SIG-M5 treated with dmso at 0.1 percent for 504 hours (cell line): ENCODE measurements around the gene CDC42EP4.
"Not testable (repeated sequence)": the region's sequence is repeated elsewhere in the genome, so short reads cannot be mapped to it uniquely, and the experiment has no call there.

Source experiments
- DNase-seq: peaks from one replicate; lab custom pipeline; 2025; ENCODE audit not compliant: unreplicated experiment; lab: John Stamatoyannopoulos, UW

CDC42EP4 gene

GRCh38 chr17:73323409-73324159 is 11.8 kb upstream of the CDC42EP4 start:
- no peak for DNase-seq

GRCh38 chr17:73320601-73321264 is 8.9 kb upstream of the CDC42EP4 start:
- DNase-seq, result no peak

DNA sequence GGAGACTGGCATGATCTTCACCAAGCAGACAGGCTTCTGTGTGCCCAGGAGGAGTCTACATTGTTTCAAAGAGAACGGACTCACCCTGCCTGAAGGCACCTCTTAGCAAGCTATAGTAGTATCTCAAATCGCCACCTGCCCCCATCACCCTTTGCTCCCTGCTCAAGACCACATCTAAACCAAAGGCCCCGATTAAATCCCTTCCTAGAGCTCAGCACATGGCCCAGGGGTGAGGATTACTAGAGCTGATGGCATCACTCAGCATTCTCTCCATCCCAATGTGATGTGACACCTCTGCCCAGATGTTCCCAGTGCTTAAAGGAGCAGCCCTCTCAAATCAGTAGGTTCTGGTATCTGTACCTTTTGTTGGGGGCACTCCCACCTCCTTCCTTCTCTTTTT is 8.0 kb upstream of the CDC42EP4 start:
- no peak for DNase-seq

- no peak for DNase-seq
Observed at GRCh38 chr17:73318836-73319235, 7.0 kb upstream of the CDC42EP4 start.

- no peak for DNase-seq
Observed at GRCh38 chr17:73318427-73318813, 6.6 kb upstream of the CDC42EP4 start.

DNA sequence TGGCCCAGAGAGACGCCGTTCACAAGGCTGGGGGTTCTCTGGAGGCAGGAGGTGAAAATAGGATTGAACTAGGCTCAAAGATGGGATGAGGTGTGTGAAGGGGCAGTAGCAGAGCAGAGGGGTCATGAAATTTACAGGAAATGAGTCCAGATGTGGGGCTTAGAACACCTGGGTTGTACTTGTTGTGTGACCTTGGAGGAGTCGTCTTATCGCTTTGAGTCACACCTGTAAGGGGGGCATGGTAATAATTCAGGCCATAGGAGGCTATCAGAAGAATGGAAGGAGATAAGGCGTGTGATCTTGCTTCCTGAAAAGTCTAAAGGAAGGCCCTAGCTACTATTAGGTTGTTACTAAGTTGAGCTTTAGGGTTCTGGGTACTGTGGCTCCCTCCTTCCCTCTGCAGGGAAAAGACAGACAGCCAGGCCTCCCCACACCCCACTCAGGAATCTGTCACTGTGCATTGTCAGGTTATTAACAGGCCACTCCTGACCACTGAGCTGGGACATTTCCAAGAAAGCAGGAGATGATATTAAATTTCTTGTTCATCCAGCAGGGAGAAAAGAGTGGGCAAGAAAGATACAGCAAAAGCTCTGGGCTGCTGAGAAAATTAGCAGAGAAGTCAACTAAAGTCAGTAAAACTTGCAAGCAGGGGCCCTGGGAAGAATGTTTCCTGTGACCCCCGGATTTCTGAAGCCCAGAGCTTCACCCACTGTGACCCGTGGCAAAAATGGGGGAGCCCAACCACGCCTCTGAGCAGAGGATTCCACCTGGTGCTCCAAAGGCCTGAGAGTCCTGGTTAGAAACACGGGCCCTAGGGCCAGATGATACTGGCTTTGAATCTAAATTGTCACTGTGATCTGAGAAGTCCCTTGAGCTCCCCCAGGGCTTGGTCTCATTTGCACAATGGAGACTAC is 6.0 kb upstream of the CDC42EP4 start:
- no peak for DNase-seq

DNA sequence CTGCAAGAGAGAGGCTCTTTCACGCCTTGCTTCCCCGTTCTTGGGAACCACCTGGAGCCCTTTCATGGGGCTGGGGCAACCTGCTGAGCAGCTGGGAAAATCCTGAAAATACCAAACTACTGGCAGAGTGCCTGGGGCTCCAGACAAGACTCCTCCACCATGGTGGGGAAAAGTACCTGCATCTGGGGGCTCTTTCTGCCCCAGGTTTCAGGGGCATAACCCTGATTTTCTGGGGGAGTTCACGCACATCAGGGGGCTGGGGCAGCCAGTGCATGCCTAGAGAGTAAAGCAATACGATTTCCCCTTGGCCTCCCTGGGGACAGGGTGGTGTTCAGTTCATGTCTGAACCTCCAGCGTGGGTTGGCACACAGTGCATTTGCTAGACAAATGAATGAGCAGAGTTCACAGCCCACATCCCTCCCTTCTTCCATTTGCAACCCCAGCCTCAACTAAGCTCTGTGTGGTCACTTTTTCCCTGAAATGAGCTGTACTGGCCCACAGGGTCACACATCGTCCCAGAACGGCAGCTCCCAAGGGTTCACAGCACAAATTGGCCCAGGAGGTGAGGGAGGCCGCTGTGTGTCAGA is 5.2 kb upstream of the CDC42EP4 start:
- DNase-seq, result no peak

DNA sequence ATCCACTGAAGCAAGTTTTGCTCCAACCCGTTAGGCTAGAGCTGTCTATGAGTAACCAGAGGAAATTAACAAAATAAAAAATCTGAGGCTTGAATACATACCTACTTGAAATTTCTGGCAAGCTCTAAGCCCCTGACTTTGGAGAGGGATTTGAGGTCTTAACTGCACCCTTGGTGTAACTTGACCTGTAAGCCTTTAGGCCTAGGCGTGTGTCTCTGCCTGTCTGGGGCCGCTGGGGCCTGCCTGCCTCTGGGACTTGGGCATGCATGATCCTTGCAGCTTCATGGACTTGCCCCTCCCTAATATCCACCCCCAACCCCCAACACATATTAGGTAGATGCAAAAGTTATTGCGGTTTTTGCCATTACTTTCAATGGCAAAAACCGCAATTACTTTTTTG is 3.7 kb upstream of the CDC42EP4 start:
- no peak for DNase-seq

DNA sequence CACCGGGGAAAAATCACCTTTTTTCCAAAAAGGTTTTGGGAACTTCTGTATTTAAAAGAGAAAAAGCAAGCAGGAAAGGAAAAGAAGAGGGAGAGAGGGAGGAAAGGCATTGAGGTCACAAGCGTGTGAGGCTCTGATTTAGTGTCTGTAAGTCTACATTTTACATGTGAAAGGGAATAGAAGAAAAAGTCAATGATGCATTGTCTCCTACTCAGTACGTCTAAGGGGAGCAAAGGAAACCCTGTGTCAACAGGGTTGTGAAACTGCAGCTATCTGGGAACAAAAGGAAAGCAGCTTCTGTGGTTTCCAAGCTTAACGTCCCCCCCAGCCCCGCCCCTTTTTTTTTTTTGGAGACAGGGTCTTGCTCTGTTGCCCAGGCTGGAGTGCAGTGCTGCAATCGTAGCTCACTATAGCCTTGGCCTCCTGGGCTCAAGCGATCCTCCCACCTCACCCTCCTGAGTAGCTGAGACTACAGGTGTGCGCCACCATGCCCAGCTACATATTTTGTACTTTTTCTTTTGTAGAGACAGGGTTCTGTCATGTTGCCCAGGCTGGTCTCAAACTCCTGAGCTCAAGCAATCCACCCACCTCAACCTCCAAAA is 1.8 kb upstream of the CDC42EP4 start:
- DNase-seq, result no peak

DNA sequence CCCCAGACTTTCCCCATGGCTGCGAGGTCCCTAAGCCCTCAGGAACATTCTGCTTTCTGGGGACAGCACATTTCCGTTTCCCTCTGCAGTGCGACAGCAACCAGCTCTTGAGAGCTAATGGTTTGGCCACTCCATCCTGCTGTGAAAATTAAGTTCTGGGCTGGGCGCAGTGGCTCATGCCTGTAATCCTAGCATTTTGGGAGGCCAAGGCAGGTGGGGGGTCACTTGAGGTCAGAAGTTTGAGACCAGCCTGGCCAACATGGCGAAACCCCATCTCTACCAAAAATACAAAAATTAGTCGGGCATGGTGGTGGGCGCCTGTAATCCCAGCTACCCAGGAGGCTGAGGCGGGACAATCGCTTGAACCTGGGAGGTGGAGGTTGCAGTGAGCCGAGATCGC is 1.1 kb upstream of the CDC42EP4 start:
- DNase-seq, result not testable (repeated sequence)

DNA sequence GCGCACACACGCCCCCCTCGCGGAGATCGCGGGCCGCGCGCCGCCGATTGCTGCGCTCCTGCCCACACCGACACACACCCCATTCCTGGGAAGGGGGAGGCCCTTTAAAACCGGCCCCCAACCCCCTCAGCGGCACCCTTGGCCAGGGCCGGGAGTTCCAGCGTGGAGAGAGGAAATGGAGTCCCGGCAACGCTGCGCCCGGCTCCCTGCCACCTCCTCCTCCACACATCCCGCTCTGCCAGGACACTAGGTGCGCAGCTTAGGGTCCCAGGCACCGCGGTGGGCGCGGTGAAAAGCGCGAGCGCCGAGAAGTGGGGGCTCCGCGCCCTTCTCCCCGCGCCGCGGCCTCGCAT is 397 bp downstream of the CDC42EP4 start:
- no peak for DNase-seq

GRCh38 chr17:73309727-73310596 is 1.8 kb downstream of the CDC42EP4 start:
- no peak for DNase-seq

DNA sequence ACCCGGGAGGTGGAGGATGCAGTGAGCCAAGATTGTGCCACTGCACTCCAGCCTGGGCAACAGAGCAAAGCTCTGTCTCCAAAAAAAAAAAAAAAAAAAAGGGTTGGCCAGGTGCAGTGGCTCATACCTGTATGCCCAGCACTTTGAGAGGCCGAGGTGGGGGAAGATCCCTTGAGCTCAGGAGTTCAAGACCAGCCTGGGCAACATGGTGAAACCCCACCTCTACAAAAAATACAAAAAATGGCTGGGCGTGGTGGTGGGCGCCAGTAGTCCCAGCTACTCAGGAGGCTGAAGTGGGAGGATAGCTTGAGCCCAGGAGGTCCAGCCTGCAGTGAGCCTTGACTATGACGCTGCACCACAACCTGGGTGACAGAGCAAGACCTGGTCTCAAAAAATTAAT is 2.8 kb downstream of the CDC42EP4 start:
- not testable (repeated sequence) for DNase-seq

DNA sequence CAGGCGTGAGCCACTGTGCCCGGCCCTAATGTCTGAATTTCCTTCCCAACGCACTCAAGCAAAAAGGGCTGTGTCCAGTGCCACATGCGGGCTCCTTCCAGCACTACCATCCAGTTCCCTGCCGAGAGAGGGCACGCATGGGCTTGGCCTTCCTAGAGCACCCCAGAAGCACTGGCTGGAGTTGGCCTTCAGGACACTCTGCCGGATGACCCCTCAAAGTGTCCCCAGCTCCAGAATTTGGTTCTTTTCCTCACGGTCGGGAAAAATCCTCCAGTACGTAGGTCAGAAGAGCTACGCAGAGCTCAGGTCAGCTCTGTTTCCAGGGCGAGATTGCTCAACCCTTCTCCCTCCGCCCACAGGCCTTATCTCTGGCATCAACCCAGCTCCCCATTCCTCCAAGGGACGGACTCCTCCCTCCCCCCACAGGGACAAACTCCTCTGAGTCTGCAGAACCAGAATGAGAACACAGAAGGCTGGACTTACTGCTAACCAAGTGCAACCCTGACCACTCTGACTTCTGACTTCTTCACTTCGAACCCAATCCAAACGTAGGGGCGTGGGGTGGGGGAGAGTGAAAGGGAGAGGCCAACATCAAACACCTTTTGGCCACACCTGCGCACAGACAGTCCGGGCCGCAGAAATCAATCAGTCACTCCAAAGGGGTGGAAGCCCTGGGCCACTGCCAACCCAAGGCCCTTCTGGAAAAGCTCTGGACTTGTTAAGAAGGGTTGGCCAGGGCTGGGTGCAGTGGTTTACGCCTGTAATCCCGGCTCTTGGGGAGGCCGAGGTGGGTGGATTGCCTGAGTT is 3.6 kb downstream of the CDC42EP4 start:
- DNase-seq, result peak; percentile 40

- no peak for DNase-seq
Observed at GRCh38 chr17:73307130-73307529, 4.7 kb downstream of the CDC42EP4 start.

GRCh38 chr17:73305845-73306836 is 5.7 kb downstream of the CDC42EP4 start:
- DNase-seq, result no peak

DNA sequence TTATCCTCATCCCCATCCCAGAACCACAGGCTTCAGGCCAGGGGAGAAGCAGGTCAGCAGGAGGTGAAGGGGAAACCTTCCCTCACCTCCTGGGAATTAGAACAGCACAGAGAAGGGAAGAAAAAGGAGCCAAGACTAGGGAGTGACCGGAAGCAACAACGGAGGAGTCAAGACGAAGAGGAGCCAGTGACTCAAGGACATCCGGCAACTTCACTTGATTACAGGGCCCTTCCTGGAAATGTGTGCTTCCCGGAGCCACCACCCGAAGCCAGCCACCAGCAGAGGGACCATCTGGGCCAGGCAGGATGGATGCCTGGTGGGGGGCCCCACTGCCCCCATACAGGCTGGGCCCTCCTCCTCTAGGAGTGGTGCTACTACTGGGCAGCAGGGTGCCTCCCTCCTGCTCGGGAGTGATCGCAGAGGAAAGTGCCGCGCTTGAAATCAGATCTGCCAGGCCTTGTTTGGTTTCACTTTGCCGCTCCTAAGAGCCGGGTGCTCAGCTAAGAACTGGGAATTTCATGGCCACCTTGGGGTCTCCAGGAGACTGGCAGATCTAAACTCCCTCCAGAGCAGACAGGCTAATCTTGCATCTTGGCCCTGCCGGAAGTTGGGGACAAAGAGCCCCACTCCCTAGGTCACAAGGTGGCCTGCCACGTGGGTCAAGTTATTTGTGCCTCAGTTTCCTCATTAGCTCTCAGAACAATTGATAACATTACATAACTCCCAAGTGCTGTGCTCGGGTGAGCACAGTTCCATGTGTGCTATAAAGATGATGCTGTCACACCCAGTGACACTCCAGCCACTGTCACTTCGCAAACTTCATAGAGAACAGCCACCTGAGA is 6.6 kb downstream of the CDC42EP4 start:
- DNase-seq, result no peak
